Liver (tissue), 3 donors: Measurements from ENCODE around the gene ATF6B.

Experiments used
- CTCF ChIP-seq: fragments of 150-350 bp; IDR thresholded peaks from 2 replicates; pipeline ENCODE4 v1.5.1; 2017; ENCODE audit warnings: improper control_type of control experiment, low read depth, low read length; ENCODE audit not compliant: missing input control
- TAF1 ChIP-seq: conservative IDR thresholded peaks from 2 replicates; pipeline ENCODE4 v1.6.1; 2016; ENCODE audit warnings: antibody characterized with exemption, mild to moderate bottlenecking
- donor health status: healthy.
- donor health status: healthy.

- no peak for TF ChIP-seq TAF1
- TF ChIP-seq CTCF: no peak
These were observed 12.5 kb upstream of the ATF6B start for GRCh38 chr6:32140420-32141046.
